Stimulated activated naive CD4-positive, alpha-beta T cell treated with Interleukin-2 at 50 U/mL for 16 hours (primary cell): ENCODE measurements around the gene RIMBP2.

Experiments
- DNase-seq: peaks from one replicate; lab custom pipeline; 2025; lab: John Stamatoyannopoulos, UW

The RIMBP2 gene

DNA sequence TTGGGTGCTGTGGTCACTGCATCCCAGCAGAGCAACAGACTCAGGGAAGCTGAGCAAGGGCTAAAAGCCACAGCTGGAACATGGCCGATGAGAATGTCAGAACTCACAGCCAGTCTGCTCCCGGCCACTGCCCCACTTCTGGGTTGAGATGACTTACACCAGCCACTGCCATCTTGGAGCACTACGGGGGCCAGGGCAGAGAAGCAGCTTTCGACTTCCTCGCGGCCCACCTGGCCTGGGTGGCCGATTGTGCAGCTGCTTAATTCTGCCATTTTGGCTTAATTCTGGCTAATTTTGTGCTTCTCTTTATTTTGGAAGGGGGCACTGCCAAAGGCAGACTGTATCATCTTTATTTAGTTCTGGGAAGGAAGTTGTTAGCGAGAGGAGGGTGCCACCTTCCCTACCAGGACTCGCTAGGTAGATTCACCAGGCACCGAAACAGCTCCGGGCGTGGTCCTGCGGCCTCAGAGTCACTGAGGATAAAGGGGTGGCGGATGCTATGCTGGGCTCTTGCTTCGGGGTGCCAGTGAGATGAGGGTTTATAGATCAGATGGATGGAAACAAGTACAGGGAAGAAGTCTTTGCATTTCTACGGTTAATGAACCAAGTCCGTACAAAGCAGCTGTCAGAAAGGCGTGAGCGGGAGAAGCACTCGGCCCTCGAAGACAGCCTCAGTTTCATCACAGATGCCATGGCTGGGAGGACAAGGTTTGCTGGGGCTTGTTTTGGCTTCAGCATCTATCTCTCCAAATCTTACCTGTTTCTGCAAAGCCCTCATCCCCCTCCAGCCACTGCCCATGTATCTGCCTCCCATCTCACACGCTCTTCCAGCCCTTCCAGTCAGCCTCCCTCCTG lies 230.6 kb downstream of the RIMBP2 start:
- no peak for DNase-seq

DNA sequence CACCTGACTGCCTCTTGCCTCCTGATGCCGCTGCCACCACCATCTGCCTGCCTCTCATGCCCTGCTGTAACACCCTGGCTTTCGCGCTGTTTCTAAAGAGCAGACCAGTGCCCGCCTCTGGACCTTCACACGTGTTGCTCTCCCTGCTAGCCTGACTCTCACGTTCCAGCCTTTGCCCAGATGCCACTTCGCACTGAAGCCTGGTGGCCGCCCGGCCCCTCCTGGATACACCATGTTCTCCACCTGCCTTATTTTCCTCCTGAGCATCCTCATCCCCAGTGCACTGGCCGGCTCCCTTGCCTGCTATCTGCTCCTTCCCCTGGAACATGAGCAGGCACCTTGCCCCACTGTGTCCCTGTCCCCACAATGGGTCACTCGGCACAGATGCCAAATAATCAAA lies 231.9 kb downstream of the RIMBP2 start:
- DNase-seq, result no peak

DNA sequence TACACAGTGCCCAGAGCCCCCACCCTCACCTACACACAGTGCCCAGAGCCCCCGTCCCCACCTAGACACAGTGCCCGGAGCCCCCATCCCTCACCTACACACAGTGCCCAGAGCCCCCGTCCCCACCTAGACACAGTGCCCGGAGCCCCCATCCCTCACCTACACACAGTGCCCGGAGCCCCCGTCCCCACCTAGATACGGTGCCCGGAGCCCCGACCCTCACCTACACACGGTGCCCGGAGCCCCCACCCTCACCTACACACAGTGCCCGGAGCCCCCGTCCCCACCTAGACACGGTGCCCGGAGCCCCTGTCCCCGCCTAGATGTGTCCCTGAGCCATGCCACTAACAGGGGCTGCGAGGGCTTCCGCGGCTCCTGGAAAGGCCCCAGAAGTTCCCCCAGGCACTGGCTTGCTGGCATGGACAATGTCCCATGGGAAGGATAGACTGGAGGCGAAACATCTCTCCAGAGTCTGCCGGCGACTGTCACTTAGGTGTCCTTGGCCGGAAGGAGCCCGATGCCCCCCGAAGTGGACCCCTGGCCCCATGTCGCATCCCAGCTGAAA lies 232.4 kb downstream of the RIMBP2 start:
- no peak for DNase-seq

DNA sequence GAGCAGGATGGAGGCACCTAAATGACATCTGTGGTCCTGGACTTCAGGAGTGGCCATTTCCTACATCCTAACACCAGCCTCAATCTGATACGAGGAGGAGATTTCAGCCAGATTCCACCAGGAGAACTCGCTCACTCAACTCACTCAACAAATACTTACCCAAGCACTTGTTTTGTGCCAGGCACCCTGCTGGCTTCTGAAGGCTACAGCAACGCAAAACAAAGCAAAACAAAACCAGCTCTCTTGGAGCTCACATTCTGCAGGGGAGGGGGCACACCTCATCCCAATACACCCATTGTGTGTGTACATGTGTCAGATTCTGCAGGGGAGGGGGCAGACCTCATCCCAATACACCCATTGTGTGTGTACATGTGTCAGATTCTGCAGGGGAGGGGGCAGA lies 233.7 kb downstream of the RIMBP2 start:
- DNase-seq, result no peak

DNA sequence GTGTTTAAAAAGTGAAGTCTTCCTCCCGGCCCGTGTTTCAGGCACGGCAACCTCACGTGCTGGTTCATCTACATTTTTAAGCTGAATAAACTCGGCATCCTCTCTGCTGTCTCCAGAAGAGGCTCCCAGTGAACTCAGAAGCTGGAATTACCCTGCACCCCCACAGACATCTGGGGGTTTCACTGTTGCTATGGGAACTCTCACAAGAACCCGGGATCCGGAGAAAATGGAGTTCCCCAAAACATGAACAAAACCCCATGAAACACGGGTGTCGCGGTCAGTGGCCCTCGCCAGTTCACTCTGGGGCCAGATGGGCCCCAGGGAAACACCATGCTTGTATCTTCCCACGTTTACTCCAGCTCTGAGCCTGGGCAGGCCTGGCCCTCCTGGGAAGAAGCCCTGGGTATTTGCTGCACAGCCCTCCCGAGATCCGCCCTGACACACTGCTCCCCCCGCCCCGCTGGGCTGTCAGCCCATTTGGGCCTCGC lies 234.7 kb downstream of the RIMBP2 start:
- DNase-seq, result no peak

DNA sequence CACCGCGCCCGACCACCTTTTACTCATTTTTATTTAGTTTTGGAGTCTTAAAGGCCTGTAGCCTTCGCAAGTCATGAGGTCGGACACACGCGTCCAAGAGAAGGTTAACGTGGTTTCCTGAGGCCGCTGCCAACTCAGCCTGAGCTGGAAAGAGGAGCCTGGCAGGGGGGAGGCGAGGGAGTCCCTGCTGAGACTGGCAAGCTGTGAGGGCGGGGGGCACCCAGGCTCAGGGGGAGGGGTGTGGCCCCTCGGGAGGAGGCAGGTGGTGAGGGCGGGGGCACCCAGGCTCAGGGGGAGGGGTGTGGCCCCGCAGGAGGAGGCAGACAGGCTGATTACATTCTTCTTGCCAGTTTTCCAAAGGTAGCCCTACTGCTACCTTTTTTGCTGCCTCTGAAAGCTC lies 235.2 kb downstream of the RIMBP2 start:
- DNase-seq, result no peak

DNA sequence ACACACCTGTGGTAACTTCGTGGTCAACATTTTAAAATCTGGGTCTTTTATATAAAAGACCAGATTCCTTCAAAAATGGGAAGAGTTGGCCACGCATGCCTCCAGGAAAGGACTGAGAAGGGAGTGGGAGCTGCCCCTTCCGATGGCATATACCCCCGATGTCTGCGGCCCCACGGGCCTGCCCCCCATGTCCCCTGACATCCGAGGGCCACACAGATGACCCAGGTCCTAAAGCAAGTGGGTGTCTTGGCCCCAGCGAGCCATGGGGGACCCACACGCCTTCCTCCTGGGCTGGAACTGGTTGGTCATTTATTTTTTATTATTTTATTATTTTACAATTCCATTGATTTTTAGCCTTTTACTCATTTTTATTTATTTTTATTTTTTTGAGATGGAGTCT lies 235.9 kb downstream of the RIMBP2 start:
- DNase-seq, result no peak

DNA sequence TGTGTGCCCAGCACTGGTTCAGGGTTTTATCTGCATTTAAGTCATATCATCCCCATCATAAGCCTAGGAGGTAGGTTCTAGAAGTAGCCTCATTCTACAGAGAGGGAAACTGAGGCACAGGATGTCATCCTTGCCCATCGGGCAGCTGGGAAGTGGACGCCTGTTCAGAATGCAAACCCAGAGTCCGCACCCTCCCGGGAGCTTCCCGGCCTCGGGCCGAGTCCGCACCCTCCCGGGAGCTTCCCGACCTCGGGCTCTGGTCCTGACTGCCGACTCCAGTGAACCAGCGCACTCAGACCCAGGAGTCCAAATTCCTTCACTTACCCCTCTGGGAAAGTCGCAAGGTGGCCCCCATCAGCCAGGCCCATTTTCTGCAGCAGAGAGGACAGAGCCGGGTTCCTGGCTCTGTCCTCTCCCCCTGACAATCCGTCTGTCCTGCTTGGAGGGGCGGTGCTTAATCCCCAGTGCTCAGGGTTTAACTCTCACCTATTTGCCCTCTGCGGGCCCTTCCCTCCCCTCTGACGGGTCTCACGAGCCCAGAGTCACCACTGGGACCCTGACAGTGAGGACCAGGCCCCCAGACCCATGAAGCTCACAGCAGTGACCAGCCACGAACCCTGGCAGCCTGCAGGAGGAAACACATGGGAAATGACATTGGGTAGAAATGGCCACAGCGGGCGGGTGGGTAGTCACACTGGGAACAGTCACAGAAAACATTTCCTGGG lies 236.5 kb downstream of the RIMBP2 start:
- no peak for DNase-seq

DNA sequence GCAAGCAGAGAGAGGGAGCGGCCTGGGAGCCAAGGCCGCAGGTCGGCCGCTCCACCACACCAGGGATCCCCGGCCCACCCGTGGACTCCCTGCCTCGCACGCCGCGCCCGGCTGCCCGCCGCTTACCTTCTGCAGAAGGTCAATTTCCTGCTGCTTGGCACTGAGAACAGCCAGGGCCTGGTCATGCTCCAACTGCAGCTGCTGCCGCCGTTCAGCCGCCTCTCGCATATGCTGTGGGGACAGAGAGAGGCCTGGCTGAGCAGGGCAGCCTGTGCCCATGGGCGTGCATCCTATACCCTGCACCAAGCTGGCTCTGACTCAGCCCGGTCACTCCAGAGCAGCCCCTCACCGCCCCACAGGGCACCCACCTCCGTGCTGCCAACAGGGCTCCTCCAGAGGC lies 237.3 kb downstream of the RIMBP2 start:
- DNase-seq, result no peak

DNA sequence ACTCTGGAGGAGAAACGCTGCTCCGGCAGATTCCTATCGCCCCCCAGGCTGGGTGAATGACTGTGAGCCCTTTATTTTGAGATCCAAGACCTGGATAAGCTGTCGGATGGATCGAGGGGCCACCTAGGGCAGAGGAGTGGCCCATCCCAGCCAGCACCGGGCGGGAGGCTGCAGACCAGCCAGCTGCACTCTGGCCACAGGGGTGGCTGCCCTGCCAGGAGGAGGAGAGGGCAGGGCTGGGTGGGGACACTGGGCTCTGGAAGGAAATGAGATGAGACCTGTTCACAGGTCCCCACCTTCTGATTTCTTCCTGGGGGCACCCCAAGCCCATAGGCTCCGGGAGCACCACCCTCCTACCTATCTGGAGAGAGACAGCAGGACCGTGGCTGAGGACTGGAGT lies 238.4 kb downstream of the RIMBP2 start:
- DNase-seq, result no peak

DNA sequence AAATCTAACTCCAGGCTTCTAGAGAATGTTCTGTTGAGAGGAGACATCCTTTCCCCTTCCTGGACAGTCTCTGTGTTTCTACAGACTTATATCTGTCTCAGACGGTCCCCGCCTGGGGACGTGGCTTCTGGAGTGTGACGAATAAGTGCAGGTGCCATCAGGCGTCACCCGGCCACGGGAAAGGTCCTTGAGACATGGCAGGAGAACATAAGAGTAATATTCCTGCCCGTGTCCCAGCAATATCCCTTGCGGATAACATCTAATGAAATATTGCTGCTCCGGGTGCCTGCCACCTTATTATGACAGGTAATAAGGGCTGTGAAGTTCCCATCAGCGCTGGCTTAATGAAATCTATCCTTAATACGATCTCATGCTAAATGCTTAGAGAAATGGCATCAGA lies 238.8 kb downstream of the RIMBP2 start:
- DNase-seq, result no peak

DNA sequence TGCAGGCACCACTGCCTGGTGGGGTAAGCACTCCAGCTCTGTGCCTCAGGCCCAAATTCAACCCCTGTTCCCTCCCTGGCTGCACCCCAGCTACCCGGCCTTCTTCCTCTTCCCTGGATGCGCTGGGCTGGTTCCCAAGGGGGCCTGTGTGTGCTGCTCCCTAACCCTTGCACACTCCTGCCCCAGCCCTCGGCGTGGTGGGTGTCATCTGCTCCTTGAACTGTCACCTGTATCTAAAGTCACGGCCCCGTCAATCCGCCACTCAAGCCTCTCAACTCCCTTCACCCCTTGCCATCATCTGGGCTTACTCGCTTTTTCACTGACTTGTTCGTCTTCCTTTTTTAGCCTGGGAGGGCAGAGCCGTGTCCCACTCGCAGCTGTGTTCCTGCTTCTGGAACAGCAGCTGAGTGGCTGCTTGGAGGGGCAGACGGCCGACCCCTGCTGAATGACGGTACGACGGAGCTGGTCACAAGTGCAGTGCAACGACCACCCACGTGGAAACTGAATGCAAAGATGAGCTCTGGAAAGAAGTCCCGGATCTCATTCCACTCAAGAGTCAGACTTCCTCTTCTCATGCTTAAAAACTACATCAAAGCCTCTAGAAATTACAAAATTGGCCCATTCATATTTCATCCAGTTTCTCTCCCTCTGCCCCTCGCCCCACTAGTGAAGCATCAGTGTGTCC lies 239.5 kb downstream of the RIMBP2 start:
- DNase-seq, result no peak

DNA sequence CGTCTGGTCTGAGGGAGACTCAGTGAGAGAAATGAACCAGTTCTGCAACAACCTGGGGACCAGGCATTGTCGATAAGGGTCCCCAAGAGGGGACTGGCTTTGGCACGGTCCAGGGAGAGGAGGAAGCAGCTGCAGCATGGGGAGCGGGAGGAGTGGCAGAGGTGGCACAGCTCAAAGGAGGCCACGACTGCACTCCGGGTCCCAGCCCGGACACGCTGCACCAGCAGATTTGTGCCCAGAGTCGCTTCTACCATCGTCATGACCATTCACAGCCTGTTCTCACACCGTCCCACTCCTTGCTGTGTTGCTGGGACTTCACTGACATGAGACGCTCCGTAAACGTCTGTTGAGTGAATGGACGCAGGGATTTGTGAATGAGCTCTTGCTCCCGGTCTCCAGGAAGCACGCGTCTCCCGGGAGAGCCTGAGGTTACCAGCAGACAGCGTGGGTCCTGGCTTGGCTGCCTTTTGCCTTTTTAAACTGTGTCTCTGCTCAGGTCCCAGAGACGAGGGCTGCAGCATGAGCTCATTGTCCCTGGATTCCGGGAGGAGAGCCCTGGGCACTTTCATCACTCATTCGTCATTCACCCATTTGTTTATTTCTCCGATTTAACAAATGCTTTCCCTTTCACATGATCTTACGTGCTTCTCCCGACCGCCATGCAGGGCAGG lies 241.4 kb downstream of the RIMBP2 start:
- DNase-seq, result no peak

DNA sequence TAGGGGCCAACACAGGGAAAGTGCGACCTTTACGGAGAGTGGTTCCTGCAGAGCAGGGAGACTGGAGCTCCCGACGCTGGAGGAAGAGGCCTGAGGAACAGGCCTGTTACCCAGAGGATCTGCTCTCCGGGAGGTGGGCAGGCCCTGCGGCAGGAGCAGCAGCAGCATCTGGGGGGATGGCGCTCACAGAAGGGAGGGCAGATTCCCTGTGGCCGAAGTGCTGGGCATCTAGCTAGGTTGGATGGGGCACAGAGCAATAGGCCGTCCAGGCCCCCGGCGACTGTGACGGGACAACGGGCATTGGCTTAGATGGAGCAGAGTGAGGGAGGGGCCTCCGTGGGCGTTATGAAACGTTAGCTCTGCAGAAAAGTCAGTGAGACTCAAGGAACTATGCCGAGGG lies 242.8 kb downstream of the RIMBP2 start:
- DNase-seq, result no peak

DNA sequence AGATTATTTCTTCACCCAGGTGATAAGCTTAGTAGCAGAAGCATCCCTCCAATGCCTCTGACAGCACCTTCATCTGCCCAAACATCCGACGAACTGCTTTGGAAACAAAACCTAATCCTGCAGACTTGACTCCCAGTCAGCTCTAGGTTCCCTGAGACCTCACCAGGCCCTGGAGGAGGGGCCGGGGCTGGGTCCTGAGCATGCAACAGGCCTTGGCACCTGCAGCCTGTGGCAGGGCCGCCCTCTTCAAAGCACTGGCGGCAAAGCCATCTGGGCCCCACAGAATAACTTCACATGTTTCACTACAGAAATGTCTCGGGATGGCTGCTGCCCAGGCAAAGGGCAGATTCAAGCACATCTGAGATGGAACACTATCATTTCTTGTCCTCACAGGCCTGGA lies 245.1 kb downstream of the RIMBP2 start:
- DNase-seq, result no peak

DNA sequence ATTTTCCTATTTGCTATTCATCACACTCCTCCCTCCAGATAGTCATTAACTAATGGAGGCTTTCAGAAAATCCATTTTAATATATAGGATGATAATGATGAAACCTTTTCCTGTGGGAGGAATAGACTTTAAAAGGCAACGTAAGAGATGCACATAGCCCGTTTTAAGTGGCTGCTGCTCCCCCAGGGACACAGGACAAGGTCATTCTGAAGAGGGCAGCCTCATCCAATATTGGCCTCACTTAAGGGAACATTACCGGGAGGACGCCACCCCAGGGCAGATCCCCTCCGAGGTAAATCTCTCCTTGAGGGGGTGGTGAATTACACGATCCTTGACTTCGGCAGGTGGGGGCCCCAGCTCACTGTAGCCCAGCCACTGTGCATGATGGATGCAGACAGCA lies 246.5 kb downstream of the RIMBP2 start:
- DNase-seq, result no peak

DNA sequence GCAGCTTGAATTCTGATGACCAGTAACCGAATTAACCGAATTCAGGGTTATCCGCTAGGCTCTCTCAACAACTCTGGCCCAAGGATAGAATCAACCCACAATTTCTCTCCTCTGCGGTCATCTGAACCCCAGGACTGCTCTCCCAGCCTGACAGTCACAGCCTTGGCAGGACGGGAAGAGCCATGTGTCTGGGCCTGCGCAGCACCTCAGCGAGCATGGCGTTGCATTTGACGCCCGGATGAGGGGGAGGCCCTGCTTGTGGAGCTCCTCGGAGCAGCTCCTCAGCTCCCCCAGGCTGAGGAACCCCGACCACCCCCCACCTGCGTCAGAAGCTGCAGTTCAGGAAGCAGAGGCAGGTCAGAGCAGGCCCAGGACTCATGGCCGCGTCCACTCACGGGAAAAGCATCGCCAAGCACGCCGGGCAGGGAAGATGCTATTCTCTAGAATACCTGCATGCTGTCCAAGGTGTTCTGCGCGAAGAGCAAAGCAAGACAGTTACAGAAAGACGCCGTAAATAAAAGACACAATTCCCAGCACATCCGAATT lies 247.3 kb downstream of the RIMBP2 start:
- DNase-seq, result no peak

DNA sequence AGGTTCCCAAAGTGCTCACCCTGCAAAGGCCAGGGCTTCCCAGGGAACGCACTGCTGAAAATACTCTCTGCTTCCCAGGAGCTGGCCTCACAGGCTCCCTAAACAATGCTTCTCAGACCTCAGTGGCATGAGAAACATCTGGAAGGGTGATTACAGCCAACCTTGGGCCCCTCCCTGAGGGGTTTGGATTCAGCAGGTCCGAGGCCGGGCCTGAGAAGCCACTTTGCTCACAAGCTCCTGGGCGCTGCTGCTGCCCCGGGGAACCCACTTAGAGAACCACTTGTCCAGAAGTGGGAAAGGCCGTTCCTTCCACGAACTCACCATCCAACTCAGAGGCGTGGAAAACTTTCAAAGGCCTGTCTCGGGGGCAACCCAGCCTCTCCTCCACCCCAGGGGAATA lies 247.9 kb downstream of the RIMBP2 start:
- no peak for DNase-seq

DNA sequence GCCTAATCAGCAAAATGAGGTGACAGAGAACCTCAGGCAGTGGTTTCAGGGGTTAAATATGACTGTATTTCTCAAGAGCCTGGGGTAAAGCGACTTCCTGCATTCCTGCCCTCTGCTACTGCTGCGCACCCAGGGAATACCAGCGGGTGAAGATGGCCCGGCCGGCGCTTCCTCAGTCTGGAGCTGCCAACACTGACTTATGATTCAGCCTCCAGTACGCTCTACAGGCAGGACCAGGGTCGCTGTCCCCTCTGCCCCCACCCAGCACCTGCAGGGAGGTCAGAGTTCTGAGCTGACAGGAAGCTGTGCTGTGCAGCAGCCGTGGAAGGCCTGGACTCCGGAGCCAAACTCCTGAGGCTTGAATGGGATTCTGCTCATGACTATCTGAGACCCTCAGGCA lies 250.5 kb downstream of the RIMBP2 start:
- DNase-seq, result no peak

DNA sequence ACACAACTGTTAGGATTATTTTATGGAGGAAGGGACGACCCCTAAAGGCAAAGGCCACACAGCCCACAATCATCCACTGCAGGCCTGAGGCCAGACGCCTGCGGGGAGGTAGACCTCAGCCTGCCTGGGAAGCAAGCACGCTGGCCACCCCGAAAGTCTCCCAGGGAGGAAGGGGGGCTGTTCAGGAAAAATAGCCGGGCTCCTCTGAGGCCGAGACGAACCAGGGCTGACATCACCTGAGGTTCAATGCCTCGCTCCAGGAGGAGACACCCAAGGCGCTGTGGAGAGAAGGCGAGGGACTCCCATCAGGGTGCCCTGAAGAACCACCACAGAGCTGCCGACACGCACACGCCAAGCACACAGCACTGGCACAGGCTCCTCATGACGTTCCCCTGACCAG lies 251.1 kb downstream of the RIMBP2 start:
- DNase-seq, result no peak

DNA sequence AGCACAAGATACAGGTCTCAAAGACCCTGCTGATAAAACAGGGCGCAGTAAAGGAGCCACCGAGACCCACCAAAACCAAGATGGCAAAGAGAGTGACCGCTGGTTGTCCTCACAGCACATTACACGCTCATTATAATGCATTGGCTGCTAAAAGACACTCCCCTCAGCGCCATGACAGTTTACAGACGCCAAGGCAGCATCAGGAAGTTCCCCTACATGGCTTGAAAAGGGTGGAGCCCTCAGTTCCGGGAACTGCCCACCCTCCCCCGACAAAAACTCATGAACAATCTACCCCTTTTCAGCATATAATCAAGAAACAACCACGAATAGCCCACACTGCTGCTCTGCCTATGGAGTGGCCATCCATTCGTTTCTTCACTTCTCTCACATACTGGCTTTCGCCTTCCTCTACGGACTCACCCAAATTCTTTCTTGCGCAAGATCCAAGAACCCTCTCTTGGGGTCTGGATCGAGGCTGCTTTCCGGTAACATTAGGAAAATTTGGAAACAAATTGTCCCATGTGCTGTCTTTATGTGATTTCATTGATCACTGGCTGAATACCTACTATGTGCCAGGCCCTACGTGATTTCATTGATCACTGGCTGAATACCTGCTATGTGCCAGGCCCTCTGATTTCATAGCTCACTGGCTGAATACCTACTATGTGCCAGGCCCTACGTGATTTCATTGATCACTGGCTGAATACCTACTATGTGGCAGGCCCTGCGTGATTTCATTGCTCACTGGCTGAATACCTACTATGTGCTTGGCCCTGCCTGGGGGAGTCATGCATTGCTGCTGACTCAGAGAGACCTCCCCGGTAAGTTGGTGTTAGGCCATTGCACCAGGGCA lies 252.1 kb downstream of the RIMBP2 start:
- no peak for DNase-seq
